OCI-LY3 (cell line): ENCODE measurements around the gene SNCB.

Experiments used
- H2AFZ ChIP-seq: fragments of 200-600, 300-600 bp; shearing (Covaris generic); 2 replicates; pipeline ENCODE4 v1.6.0; 2014; ENCODE audit warnings: antibody characterized with exemption, low read depth, low read length
- H3K27ac ChIP-seq: fragments of 200-600, 300-600 bp; sonication (generic); 2 replicates; pipeline ENCODE4 v1.5.1; 2014; ENCODE audit warnings: mild to moderate bottlenecking, low read length, moderate library complexity, mixed read lengths
- H3K27me3 ChIP-seq: fragments of 200-600, 300-600 bp; sonication (generic); 2 replicates; pipeline ENCODE4 v1.6.1; 2014; ENCODE audit warnings: low read depth, low read length, mixed read lengths
- H3K36me3 ChIP-seq: fragments of 200-600, 300-600 bp; sonication (generic); replicated peaks from 2 replicates; pipeline ENCODE3; 2014; ENCODE audit warnings: low read depth, low read length, mixed read lengths
- H3K4me1 ChIP-seq: fragments of 300-600, 200-600 bp; sonication (generic); 2 replicates; pipeline ENCODE4 v1.6.1; 2014; ENCODE audit warnings: low read length, mixed read lengths
- H3K4me2 ChIP-seq: fragments of 200-600, 300-600 bp; sonication (generic); 2 replicates; pipeline ENCODE4 v1.6.1; 2014; ENCODE audit warnings: low read length, mixed read lengths
- H3K4me3 ChIP-seq: fragments of 300-600, 200-600 bp; sonication (generic); 2 replicates; pipeline ENCODE4 v1.5.1; 2014; ENCODE audit warnings: antibody characterized with exemption, mild to moderate bottlenecking, low read length, moderate library complexity
- H3K79me2 ChIP-seq: fragments of 300-600, 200-600 bp; shearing (Covaris generic); 2 replicates; pipeline ENCODE4 v1.6.1; 2014; ENCODE audit warnings: mild to moderate bottlenecking, low read length, mixed read lengths
- H3K9ac ChIP-seq: fragments of 300-600, 200-600 bp; shearing (Covaris generic); 2 replicates; pipeline ENCODE4 v1.6.0; 2014; ENCODE audit warnings: mild to moderate bottlenecking, low read length, moderate library complexity
- H3K9me3 ChIP-seq: fragments of 200-600, 300-600 bp; shearing (Covaris generic); 2 replicates; pipeline ENCODE4 v1.6.1; 2014; ENCODE audit warnings: low read length, mixed read lengths; ENCODE audit not compliant: insufficient read depth
- H4K20me1 ChIP-seq: fragments of 200-600, 300-600 bp; sonication (generic); 2 replicates; pipeline ENCODE4 v1.6.1; 2016; ENCODE audit warnings: low read length, mixed read lengths; ENCODE audit not compliant: insufficient read depth
- CTCF ChIP-seq: fragments of 200-600, 300-600 bp; sonication (generic); IDR thresholded peaks from 2 replicates; pipeline ENCODE4 v1.5.1; 2014; ENCODE audit warnings: antibody characterized with exemption, low read length, low read depth
- EZH2phosphoT487 ChIP-seq: fragments of 200-600 bp; shearing (Covaris generic); IDR thresholded peaks from 2 replicates; pipeline ENCODE4 v1.6.1; 2018; ENCODE audit warnings: antibody characterized with exemption, mixed run types, low read depth

The SNCB gene

GRCh38 chr5:176673651-176674583 lies 43.6 kb upstream of the SNCB start:
- no peak overlapping the region for H3K4me3 ChIP-seq
- H3K4me1 ChIP-seq = peaks cover 18% of the 10 kb centered on the region
- no peaks in the 10 kb centered on the region for H4K20me1 ChIP-seq
- H3K9ac ChIP-seq = no peak overlapping the region
- no peaks in the 10 kb centered on the region for H3K36me3 ChIP-seq
- no peak overlapping the region for H3K27ac ChIP-seq
- no peaks in the 10 kb centered on the region for H3K79me2 ChIP-seq
- no peak overlapping the region for H3K4me2 ChIP-seq
- no peak overlapping the region for H2AFZ ChIP-seq
- H3K27me3 ChIP-seq = peaks cover 5% of the 10 kb centered on the region
- TF ChIP-seq CTCF = no peak
- no peaks in the 10 kb centered on the region for H3K9me3 ChIP-seq

DNA sequence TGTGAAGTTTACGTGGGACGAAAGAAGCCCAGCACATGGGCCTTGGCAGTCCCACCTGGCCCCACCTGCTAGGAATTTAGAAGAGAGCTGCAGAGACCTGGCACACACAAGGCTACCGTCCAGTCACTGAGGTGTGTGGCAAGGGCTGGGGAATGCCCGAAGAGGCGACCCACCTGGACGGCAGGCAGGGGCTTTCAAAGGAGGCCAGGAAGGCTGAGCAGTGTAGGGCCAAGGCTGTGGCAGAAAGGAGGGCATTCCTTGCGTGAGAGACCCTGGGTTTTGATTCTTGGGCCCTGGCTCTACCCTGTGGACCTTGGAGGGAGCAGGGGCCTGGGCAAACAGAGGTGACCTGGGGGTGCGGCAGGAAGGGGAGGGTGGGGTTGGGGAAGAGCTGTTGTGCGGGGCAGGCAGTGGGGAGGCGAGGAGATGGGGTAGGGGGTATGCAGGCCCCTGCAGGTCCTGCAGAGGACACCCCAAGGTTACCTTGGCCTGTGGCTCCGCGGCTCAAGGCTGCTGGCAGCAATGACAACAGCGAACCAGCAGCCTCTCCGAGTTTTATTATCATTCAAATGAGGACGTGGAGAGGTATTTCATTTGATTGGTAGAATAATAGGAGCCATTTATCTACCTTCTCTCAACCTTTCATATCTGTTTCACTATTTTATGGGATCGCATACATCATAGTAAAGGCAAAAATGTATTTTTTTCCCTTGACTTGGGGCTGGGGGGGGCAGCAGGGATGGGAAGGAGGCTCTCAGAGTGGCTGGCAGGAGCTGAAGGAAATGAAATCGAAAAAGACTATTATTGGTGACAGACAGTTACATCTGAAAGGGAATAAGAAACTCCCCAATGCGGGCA lies 41.8 kb upstream of the SNCB start:
- Histone ChIP-seq H3K27me3 (peaks cover 22% of the 10 kb centered on the region), H4K20me1 (no peaks in the 10 kb centered on the region), H3K79me2 (no peaks in the 10 kb centered on the region), H3K4me2 (peak overlapping the region; percentile 39), H2AFZ (no peak overlapping the region), H3K4me3 (no peak overlapping the region), H3K4me1 (peaks cover 18% of the 10 kb centered on the region), H3K36me3 (no peaks in the 10 kb centered on the region), H3K9ac (no peak overlapping the region), H3K9me3 (no peaks in the 10 kb centered on the region), H3K27ac (no peak overlapping the region)
- TF ChIP-seq CTCF (no peak), EZH2phosphoT487 (no peak)

GRCh38 chr5:176671399-176671798 lies 41.1 kb upstream of the SNCB start:
- Histone ChIP-seq H3K36me3 (no peaks in the 10 kb centered on the region), H3K79me2 (no peaks in the 10 kb centered on the region), H3K4me2 (no peak overlapping the region), H3K4me3 (no peak overlapping the region), H3K9ac (no peak overlapping the region), H3K4me1 (peaks cover 16% of the 10 kb centered on the region), H3K27ac (no peak overlapping the region), H2AFZ (no peak overlapping the region), H3K9me3 (no peaks in the 10 kb centered on the region), H4K20me1 (no peaks in the 10 kb centered on the region), H3K27me3 (peaks cover 23% of the 10 kb centered on the region)
- TF ChIP-seq CTCF (no peak), EZH2phosphoT487 (no peak)

- H4K20me1 ChIP-seq = no peaks in the 10 kb centered on the region
- no peak overlapping the region for H3K4me3 ChIP-seq
- H3K27me3 ChIP-seq = peaks cover 23% of the 10 kb centered on the region
- no peaks in the 10 kb centered on the region for H3K9me3 ChIP-seq
- no peak for TF ChIP-seq EZH2phosphoT487
- TF ChIP-seq CTCF = no peak
- peaks cover 8% of the 10 kb centered on the region; the same call in 1 of the 2 replicates for H3K4me1 ChIP-seq
- no peak overlapping the region for H3K9ac ChIP-seq
- H3K36me3 ChIP-seq = no peaks in the 10 kb centered on the region
- H3K79me2 ChIP-seq = no peaks in the 10 kb centered on the region
- no peak overlapping the region for H3K4me2 ChIP-seq
- H3K27ac ChIP-seq = no peak overlapping the region
- no peak overlapping the region for H2AFZ ChIP-seq
Measured at GRCh38 chr5:176670449-176670848, 40.1 kb upstream of the SNCB start.
